GM12873 (cell line): ENCODE results near the gene ACSL5.

Experiments
- TF ChIP-seq, protein P1 (sequence below): IDR thresholded peaks from 2 replicates; pipeline ENCODE4 v1.5.1; 2012; ENCODE audit warnings: low read depth, mild to moderate bottlenecking, moderate library complexity, low read length, control low read depth; ENCODE audit not compliant: insufficient read depth; ENCODE audit errors: missing control alignments

ACSL5 gene

DNA sequence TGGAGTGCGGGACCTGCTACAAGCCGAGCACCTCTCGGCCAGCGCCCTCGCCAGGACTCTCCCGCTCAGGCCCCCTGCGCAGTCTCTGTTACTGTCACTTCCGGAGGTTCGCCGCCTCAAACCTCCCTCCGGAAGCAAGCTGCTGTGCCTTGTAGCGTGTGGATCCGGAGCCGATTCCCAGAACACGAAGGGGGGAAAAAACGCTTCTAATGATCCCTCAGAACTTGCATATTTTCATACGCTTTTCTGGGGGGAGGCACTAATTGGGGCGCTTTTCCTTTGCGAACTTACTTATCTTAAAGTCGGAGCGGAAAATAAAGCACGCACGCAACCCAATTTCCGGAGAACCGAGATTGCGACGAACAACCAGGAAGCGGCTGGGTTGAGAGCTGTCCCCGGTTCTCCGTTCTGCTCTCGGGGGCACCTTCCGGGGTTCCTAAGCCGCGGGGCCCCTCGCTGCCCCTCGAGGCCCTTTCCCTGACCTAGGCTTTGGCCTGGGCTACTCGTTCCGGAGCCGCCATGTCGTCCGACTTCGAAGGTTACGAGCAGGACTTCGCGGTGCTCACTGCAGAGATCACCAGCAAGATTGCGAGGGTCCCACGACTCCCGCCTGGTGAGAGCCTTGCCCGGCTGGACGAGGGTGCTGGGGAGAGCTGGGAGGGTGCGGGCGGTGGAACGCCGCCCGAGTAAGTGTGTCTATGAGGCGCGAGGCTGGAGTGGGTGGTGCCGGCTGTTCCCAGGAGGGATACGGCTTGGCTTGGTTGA lies 73.1 kb downstream of the ACSL5 start, which contains the start of the genes VTI1A and ZDHHC6:
TSS of gene VTI1A (plus strand) at position 361 of the 765 bp plus-strand sequence. CDS start at position 520, 159 bp downstream.
TSS of gene ZDHHC6 (minus strand) at position 60 of the 765 bp plus-strand sequence. CDS start 1,478 bp downstream, outside the sequence.
- TF ChIP-seq, protein P1, sequence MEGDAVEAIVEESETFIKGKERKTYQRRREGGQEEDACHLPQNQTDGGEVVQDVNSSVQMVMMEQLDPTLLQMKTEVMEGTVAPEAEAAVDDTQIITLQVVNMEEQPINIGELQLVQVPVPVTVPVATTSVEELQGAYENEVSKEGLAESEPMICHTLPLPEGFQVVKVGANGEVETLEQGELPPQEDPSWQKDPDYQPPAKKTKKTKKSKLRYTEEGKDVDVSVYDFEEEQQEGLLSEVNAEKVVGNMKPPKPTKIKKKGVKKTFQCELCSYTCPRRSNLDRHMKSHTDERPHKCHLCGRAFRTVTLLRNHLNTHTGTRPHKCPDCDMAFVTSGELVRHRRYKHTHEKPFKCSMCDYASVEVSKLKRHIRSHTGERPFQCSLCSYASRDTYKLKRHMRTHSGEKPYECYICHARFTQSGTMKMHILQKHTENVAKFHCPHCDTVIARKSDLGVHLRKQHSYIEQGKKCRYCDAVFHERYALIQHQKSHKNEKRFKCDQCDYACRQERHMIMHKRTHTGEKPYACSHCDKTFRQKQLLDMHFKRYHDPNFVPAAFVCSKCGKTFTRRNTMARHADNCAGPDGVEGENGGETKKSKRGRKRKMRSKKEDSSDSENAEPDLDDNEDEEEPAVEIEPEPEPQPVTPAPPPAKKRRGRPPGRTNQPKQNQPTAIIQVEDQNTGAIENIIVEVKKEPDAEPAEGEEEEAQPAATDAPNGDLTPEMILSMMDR, result peak; percentile 44

DNA sequence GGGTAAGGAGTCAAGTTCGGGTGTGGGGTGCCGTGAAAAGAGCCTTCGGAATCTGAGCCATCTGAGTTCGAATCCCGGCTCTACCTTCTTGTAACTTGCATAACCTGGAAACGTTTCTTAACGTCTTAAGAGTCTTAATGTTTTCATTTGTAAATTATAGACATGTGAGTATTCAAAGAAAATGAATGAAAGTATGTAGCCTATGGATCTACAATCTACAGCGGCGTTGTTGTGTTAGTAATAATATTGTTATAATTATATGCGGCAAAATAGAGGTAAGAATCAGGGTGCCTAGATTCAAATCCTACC lies 73.7 kb downstream of the ACSL5 start:
- TF ChIP-seq, protein P1, result no peak

DNA sequence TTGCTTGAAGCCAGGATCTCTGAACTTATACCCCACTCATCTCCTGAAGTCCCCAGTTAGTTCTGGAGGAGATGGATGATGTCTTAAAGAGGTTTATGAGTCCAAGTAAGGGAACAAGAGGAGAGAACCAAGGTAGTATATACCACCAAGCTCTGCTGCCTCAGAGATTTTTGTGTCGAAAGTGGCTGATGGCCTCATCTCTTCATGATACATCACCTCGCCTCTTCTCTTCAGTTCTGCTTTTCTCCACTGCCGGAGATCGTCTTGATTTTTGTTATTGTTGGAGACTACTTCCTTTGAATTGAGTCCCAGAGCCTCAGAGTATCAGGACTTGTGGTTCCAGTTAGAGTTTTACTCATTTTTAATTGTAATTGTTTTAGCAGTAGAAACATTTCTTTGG lies 75.0 kb downstream of the ACSL5 start:
- TF ChIP-seq, protein P1, result no peak

DNA sequence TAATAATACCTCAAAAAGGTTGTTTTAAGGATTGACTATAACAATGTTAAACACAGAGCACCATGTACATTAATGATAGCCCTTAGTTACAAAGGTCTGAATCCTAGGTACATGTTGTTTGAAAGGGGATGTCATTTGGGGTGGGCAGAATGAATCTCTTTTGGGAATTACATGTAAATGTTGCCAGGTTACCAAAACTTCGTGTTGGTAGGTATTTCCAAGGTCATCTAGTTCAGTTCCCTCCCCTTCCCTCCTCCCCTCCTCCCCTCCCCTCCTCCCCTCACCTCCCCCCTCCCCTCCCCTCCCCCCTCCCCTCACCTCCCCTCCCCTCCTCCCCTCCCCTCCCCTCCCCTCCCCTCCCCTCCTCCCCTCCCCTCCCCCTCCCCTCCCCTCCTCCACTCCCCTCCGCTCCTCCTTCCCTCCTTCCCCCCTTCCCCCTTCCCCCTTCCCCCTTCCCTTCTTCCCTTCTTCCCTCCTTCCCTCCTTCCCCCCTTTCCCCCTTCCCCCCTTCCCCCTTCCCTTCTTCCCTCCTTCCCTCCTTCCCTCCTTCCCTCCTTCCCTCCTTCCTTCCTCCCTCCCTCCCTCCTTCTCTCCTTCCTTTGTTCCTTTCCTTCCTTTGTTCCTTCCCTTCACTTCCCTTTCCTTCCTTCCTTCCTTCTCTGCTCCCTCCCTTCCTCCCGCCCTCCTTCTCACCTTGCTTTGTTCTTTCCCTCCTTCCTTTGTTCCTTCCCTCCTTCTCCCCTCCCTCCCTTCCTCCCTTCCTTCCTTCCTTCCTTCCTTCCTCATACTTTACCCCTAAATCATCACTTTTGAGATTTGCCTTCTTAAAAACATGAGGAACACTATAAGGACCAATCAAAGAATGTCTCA lies 81.2 kb downstream of the ACSL5 start:
- TF ChIP-seq, protein P1, result no peak

DNA sequence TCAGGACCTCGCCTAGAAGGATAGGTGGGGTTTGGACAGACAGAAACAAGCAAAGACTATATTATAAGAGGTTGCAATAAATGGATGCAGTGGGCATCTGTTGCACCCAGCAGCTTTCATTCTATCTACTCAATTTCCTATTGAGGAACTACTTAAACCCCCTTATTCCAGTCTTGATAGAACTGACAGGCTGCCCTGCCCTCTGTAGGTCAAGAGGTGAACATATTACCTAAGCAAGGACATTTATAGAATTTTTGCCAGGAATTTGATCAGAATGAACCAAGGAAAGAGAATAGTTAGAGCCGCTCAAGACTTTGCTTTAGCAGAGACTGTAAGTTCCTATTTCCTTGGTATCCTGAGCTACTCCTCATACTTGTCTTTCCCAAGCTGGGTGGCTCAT lies 82.6 kb downstream of the ACSL5 start:
- TF ChIP-seq, protein P1, result peak; percentile 41

DNA sequence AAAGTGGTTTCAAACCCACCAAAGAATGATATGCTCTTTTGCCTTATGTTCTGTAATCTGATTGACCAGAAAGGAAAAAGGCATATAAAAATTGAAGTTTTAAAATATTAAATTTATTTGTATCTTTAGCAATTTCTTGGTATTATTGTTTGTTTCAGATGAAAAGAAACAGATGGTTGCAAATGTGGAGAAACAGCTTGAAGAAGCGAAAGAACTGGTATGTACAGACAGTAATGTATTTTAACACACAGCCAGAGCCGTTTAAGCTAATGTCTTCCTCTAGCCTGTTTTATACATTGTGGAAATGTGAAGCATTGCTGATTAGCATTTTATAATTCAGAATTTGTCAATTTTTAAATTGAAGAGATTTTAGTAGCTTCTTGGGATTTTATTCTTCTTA lies 86.5 kb downstream of the ACSL5 start:
- TF ChIP-seq, protein P1, result no peak
